Measurements from ENCODE around the gene UNC93B1. TPM values are rescaled to one million over a fixed set of nuclear protein-coding genes. Genes with fewer than 3 reads are reported as not detected.

UNC93B1 gene
- total and polyA plus RNA-seq, 2 of the 13 experiments (the other 11 are each of a cell fraction or from before 2014, with no cell fraction given) = 8.8 to 18.9 TPM

GRCh38 chr11:68037411-68038225, 33.7 kb upstream of the UNC93B1 start (continued):
- TF ChIP-seq ZNF281 (CRISPR knock-in tag; IDR thresholded peaks at IDR 0.05; ENCODE audit: borderline replicate concordance) (no peak), MZF1 (CRISPR knock-in tag; IDR thresholded peaks at IDR 0.05; ENCODE audit: borderline replicate concordance) (no peak), FOXO1 (CRISPR knock-in tag; IDR thresholded peaks at IDR 0.05) (0 out of 2 replicates have a peak, but pooled peaks have one; percentile 12), ZNF552 (CRISPR knock-in tag; IDR thresholded peaks at IDR 0.05; ENCODE audit: borderline replicate concordance) (no peak), ZKSCAN1 (IDR thresholded peaks at IDR 0.05; ENCODE audit: low read length) (no peak), ZFX (CRISPR knock-in tag; IDR thresholded peaks at IDR 0.05; ENCODE audit: low read depth) (no peak), NBN (conservative IDR thresholded peaks at IDR 0.05) (no peak), HOXA5 (CRISPR knock-in tag; IDR thresholded peaks at IDR 0.05) (no peak), DRAP1 (CRISPR knock-in tag; IDR thresholded peaks at IDR 0.05) (no peak), ZBTB38 (CRISPR knock-in tag; IDR thresholded peaks at IDR 0.05) (no peak), YY1 (IDR thresholded peaks at IDR 0.05; ENCODE audit: insufficient read depth, insufficient replicate concordance, low read depth, low read length) (no peak), ZNF383 (CRISPR knock-in tag; IDR thresholded peaks at IDR 0.05; ENCODE audit: borderline replicate concordance) (no peak), MAF1 (CRISPR knock-in tag; IDR thresholded peaks at IDR 0.05; ENCODE audit: borderline replicate concordance) (no peak), SP2 (CRISPR knock-in tag; IDR thresholded peaks at IDR 0.05) (no peak), ZC3H13 (CRISPR knock-in tag; IDR thresholded peaks at IDR 0.05) (no peak), ISL2 (CRISPR knock-in tag; IDR thresholded peaks at IDR 0.05) (no peak), ZSCAN31 (CRISPR knock-in tag; IDR thresholded peaks at IDR 0.05; ENCODE audit: low read depth) (no peak; the same call in 1 of the 2 replicates), ZNF878 (CRISPR knock-in tag; IDR thresholded peaks at IDR 0.05) (no peak), SIN3B (IDR thresholded peaks at IDR 0.05; ENCODE audit: low read length) (no peak), ZNF619 (CRISPR knock-in tag; IDR thresholded peaks at IDR 0.05) (0 out of 2 replicates have a peak, but pooled peaks have one; percentile 6), MNT (IDR thresholded peaks at IDR 0.05) (no peak), THAP9 (CRISPR knock-in tag; IDR thresholded peaks at IDR 0.05; ENCODE audit: borderline replicate concordance) (no peak; the same call in 1 of the 2 replicates)
